CMK (cell line): ENCODE data around the gene SDC1.

ENCODE experiments used
- DNase-seq: peaks from one replicate; pipeline ENCODE4 v3.0.0-alpha.2; 2010; ENCODE audit warnings: low read depth

The SDC1 gene

DNA sequence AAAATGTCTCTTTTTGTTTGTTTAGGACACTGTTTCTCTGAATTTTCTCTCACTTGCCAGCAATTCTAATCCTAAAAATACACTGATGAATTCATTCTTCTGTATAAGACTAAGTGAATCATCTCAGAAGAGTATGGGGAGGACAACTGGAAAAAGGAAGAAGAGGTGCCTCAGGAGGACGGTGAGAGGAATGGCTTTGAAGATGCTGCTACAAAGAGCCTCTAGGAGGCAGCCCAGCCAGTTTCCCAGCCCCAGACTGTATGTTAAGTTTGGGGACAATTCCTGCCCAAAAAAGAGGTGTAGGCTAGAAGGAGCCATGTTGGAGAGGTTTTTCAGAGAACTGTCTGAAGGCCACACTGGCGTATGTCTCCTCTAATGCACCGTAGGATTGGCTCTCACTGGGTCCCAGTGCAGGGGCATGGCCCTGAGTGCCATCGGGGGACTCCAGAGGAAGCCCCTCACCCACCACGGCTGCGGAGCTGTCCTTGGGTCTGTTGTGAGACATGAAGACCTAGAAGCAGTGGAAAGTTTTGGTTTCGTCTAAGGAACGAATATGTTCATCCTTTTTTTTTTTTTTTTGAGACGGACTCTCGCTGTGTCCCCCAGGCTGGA lies 3.1 kb upstream of the SDC1 start:
- no peak for DNase-seq

DNA sequence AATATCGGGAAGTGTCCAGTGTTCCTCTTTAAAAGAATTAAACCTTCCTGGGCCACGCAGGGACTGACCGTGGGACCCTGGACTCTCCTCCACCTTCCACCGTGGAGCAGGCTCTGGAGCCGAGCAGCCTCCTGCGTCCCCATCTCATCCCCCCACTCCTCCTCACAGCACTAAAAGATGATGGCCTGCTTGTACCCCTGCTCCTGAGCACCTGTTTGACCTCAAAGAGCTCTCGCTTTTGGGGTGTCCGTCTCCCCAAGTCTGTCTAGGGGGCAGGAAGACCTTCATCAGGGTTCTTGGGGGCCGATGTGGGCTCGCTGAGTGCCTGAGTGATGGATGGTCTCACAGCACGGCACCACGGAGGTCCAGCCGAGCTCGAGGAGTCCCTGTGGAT lies 1.2 kb upstream of the SDC1 start:
- no peak for DNase-seq

DNA sequence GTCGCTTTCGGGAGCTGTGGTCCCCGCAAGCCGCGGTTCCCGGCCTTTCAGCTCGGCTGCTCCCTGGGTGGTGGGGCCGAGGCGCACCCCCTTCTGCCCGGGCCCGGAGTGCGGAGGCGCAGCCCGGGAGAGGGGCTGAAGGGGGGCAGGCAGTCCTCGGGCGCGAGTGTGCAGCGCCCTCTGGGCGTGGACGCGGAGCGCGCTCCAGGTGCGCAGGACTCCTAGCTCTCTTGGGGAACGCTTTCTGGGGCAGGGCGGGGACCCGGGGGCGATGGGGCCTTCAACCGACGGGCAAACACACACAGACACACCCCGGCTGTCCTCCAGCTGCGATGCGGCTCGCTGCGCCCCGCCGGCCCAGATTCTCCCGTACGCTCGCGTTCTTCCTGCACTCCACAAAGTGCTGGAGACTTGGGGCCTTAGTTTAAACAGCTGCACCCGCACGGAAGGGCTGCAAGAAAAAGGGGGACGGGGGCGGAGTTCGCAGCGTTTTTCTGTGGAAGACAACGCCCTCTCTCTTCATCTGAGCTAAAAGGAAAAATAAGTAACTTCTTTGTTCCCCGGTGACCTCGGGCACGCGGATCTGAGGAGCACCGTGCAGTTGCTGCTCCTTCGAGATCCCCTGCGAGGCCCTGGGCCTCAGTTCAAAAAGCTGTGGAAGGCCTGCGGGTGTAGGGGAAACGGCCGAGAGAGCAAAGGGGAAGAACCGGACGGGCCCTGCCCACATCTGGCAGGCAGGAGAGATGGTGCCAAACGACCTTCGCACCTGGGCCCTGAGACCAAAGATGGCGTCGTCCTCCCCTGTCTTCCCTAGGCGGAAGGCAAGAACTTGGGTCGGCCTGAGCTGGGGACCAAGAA lies 593 bp upstream of the SDC1 start:
- DNase-seq, result no peak

DNA sequence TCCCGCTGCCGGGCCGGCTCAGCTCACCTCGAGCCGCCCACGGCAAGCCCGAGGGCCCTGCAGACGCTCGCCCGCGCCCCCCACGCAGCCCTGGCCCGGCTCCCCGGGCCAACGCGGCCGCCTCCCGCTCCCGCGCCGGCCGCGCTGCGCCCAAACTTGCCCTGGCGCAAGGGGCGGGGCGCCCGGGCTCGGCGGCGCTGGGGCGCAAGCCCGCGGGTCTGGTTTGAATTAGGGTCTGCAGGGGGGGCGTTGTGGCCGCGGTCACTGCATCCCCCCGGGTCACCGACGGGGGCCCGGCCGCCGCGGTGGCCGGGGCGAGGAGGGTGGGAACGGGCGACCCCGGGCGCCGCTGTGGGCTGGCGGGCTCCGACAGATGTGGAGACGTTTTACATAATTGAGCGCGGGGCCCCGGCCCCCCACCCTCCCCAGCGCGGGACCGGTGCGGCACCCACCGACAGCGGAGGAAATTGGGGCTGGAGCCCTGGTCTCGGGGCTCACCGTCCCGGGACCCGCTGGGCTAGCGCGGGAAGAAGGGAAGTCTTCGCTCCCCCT lies 690 bp downstream of the SDC1 start:
- DNase-seq, result no peak

DNA sequence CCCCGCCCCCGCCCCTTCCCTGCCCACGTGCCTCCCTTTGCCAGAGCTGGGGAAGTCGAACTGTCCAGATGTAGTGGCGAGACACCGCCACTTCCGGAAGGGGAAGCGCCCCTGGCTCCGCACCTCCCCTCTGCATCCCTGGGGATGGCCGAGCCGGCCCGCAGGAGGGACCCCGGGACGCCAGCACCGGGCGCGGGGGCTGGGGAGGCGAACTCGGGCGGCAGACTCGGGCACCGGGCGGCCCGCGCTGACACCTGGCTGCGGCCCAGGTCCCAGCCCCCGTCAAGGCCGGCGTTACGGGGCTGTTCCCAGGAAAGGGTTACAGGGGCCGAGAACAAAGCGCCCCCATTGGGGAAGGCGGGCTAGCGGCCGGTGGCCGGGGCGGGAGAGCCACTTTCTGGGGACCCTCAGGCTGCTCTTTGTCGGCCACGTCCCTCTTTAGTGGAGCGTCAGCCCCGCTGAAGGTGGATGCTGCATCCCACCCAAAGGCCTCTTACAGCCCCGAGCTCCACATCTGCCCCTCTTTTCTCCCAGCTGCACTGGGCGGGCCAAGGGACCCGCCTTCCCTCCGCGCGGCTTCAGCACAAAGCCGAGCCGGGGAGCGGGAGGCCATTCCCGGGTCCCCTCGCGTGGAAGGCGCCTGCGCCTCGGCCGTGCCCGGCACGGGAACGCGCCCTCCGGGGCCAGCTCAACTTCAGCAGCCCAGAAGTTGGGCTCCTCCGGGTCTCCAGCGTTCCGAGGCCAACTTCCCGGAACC lies 1.3 kb downstream of the SDC1 start:
- peak; percentile 33 for DNase-seq

DNA sequence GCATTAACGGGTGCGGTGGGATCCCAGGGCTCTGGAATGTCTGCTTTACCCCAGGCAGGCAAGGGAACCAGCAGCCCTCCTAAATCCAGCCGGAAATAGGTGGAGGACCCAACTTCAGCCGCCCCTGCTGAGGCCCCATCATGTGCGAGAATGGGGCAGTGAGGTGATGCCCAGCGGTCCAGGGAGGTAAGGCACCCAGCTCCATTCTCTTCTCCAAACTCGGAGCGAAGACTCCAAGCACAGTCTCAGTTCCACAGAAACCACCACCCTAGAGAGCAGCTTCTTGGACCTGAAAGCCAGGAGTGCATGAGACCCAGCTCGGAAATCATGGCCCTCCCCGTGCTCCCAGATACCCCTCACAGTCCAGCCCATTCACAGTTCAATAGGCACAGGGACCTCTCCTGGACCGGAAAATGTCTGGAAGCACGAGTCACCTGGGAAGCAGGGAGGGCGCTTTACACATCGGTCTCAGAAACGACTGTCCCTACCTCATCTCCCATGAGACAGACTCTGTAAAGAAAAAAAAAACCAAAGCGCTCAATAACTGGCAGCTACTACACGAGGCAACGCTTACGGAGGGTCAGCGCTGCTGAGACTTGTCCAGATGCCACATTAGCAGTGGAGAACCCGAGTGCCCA lies 2.0 kb downstream of the SDC1 start:
- no peak for DNase-seq

DNA sequence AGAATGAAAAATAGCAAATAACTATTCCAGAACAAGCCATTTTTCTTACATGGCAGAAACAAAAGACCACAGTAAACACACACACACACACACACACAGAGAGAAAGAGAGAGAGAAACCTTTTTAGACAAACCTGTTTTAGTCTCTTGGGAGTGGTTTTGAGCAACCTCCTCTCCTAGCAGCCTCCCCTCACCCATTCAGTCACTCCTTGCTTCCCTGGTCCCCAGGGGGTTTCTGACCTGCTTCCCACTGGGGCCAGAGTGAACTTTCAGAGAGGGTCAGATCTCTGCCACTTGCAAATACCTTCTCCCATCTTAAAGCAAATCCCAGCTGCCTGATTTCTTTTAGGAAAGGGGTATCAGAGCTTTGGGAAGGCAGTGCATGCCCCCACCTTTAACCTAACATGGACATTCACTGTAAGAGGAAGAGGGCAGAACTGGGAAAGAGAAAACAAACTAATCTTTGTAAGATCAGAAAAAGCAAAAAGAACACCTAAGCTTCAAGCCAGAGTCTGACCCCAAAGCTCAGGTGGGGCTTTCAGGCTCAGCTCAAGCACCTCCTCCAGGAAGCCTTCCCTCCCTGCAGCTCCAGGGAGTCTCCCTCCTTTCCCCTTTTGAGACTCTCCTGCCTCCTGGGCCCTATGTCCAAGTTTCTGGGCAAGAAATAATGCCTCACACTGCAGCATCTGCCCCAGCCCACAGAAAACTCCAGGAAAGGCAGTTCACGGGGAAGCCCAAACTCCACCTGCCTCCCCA lies 2.7 kb downstream of the SDC1 start:
- no peak for DNase-seq

DNA sequence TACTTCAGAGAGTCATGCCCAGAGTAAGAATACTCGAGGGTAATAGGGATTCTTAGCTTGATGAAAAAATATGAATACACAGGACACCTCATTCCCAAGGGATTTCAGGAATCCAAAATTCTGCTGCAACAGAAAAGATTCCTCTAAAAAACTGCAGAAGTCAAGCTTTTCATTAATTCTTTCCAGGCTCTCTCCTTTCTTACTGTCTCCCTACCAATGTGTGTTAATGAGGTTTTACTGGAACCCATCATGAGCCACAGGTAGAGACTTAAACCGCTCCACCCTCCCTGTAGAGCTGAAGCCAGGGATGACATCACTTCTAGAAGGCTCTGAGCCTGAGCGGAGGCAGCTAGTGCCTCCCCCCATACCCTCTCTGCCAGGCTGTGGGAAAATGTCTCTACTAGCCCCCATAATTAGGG lies 3.4 kb downstream of the SDC1 start:
- DNase-seq, result no peak

DNA sequence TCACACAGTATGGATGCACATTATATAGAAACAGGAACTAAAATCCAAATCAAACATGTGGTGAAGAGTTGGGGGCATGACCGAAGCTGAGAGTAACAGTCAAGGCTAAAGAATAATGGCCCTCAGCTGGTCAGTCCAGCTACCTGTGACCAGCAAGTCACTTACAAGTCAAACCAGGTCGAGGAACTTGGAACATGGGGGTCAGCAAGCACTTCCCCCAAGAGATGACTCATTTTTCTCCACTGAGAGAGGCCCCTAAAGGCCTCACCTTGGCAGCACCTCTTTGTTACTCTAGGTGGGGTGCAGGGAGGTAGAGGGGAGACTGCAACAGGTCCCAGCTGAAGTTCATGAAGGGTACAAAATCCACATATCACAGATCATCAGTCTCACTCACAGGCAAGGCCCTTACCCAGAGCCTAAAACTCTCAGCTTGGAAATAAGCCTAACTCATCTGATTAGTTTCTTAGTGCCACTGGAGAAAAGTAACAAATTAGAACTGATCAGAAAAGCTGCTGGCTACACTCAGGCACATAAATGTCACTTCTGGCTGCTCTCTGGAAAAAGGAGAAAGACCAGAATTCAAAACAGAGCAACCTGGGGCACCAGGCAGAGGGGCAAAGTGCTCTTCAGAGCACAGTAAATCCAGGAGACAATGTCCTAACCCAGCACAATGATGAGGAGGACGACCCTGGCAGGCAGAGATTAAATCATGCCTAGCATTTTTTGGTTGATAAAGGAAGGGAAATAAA lies 4.0 kb downstream of the SDC1 start:
- DNase-seq, result no peak

DNA sequence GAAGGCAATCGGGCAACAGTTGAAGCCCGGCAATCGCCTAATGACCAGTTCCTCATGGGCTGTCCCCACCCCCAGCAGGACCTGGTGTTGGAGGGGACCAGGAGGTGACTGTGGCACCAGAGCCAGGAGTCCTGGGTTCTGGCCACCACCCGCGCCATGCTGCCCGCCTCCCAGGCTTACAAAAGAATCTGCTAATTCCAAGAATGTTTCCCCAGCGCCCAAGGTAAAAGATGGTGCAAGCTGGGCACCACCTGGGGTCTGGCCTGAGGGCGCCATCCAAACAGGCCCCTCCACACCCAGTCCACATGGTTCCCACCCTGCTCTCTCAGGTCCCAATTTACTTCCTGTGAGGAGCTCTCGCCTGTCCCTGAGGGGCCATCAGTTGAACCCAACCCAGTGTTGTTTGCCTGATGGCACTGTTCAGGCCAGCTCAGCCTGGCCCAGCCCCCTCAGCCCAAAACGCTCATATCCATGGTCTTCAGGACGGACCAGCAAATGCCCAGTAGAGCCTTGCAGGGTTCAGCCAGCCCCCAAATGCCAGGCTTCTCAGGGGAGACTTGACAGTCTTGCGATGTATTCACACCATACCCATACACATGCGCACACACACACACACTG lies 5.1 kb downstream of the SDC1 start:
- no peak for DNase-seq

DNA sequence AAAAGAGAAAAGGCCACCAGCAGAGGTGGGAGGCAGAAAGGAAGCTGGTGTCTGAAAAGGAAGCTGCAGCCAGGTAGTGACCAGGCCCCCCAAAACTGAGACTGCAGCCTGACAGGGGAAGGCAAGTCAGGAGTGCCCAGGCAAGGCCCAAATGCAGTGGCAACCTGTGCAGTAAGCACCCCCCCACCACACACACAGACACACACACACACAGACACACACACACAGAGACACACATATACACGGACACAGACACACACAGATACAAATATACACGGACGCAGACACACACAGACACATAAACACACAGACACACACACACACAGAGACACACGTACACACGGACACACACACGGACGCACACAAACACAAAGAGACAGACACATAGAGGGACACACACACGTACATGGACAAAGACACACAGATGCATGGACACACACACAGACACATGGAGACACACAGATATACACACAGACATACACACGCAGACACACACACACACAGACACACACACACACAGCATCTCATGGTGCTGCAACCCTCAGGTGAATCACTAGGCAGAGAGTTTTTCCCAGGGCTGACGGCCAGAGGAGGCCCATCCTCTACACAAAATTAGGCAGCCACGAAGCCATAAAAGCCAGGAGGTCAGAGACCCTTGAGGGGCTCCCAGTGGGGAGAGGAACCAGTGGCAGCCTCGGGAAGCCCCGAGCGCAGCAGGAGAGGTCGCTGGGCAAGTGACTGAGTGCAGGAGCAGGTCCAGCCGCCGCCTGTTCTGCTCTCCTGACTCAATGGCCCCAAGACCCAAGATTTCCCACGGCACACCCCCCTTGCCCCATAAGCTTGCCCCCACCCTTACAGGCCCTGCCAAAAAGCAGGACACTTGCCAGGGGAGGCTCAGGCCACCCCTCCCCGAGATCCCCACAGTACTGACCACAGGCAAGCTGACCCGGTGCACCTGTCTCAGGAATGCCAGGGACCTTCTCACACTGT lies 6.3 kb downstream of the SDC1 start:
- DNase-seq, result no peak

DNA sequence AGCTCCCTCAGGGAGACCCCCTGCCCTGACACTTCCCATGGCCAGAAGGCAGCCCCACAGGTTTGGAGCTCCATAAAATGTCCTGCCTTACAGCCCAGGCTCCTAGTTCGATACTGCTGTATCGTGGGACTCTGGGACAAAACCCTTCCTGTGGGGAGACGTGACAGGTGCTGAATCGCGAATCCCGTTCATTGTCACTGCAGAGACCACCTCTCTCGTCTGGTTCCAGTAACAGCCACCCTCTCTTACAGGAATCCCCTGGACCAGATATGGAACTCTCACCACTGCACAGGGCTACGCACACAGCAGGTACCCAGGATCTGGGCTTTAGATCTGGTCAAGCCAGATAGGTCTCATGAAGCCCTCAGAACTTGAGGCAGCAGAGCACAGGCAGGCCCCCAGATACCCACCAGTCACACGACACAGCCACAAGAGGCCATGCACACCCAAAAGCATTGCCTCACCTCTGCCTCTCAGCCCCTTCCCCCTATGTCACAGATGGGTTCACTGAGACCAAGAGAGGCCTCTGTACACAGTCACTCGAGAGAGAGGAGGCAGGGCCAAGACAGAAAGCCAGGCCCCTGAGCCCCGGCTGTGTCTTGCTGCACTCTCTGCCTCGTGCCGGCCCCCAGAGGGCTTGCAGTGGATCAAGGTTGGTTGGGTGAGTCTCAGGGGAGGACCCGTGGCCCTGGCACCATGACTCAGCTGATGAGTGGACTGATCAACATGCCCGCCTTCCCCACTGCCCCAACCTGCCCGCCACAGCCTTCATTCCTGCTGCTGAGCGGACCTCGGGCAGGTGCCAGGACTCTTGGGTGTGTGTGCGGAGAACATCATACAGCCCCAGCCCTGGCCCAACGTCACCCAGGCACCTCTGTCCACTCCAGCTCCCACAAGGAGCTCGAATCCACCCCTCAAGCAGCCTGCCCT lies 7.6 kb downstream of the SDC1 start:
- no peak for DNase-seq

DNA sequence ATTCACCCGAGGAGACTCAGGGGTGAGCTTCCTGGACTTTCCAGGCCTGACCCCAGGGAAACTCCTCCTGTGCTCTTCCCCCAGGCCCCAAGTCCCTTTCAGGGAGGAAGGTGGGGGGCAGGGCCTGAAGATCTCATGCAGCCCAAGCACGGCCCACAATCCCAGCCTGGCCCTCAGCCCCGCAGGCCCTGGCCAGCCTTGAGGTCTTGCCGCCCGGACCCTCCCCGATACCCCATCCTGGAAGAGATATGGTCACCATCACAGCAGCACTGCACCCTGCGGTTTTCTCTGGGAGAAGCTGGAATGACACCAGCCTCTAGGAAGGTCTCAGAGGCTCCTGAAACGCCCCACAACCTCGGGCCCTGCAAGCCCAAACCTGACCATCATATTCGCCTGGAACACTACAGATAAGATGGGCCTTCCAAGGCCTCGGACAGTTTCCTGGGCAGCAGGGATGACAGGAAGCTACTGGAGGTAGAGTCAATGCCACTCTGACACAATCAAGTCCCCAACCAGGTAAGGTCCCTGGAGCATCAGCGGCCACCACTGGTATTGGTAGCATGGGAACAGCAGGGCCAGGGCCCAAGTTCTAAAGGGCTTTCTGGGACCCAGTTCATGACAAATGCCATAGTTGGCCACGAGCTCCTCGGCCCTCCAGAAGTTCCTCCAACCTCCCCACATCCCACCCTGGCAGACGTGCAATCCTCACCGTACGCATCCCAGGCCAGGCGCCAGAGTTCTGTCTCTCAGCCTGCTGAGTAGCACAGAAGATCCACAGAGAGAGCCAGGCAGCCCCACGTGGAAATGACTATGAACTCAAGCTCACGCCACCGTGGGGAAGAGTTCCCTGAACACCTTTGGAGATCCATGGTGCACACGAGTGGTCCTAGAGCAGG lies 8.6 kb downstream of the SDC1 start:
- no peak for DNase-seq

DNA sequence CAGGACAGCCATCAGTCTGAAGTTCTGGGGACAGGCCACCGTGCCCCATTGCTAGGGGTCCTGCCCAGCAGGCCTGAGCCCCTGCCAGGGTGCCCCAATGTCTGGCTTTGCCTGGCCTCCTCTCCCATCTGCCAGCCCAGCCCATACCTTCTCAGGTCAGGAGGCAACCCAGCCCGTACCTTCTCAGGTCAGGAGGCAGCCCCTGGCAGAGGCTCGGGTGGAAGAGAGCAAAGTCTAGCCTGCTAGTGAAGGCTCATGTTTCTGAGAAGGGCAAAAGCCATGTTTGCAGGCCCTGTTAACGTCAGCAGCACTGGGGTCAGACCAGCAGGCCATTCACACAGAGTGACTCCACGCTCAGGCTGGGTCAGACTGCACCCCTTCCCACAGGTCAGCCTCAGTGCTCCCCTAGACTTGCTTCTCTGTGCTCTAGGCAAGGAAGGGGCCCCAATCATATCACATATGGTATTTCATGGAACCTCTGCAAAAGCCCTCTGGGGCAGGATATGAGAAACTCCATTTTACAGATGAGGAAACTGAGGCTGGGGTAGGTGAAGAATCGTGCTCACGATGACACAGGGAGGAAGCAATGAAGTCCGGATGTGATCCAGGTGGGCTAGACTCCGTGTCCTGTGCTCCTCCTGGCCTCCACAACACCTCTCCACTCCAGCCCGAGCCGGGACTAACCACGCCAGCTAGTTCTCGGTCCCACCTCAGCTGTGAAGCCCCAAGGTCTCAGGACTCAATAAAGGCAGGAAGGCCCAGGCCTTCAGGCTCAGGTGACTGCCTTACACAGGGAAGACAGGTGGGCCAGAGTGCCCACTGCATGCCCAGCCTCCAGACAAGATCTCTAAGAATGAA lies 9.5 kb downstream of the SDC1 start:
- no peak for DNase-seq

DNA sequence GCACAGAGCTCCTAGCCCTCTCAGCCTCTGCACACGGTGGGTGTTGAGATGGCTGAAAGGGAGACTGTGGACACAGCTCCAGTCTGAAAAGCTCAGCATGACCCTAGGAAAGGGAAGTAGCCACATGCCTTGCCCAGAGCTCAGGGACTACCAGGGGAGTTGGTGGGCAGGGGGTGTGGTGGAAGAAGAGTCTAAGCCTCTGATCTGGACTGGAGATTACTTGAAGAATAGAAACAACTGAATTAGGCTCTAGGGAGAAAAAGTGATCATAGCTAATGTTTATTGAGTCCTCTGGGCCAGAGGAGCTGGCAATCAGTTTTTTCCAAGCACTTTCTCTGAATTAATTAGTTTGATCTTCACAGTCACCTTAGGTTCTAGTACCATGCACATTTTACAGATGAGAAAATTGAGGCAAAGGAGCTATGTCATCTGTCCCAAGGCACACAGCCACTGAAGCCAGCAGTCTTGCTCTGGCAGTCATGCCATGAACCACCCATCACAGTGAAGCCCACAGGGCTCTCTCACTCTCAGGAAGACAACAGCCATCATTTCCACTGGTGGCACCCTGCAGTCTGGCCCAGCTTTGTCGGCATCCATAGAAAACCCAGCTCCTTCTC lies 10.3 kb downstream of the SDC1 start:
- no peak for DNase-seq
